GM19035 (cell line): ENCODE measurements around the gene CA12.

ENCODE experiments used
- ATAC-seq: cut with Tn5 transposase; IDR thresholded peaks from one replicate; pipeline ENCODE4 v1.9.1; 2021; ENCODE audit not compliant: unreplicated experiment

The CA12 gene

GRCh38 chr15:63276342-63277037, 105.2 kb downstream of the CA12 start:
- no peak for ATAC-seq

- no peak for ATAC-seq
Observed at GRCh38 chr15:63274427-63274826, 107.2 kb downstream of the CA12 start.
